ENCODE data around the gene PRDM11. TPM values are rescaled to one million over a fixed set of nuclear protein-coding genes. Genes with fewer than 3 reads are reported as not detected.

The PRDM11 gene
- total RNA-seq, 1 experiment from 2014 or later: 8.1 TPM

GRCh38 chr11:45150943-45151342, 4.5 kb downstream of the PRDM11 start:
- no TSS peak for BruUV-seq (replicated peaks)
- Mint-ChIP-seq H3K4me1 (ENCODE audit: low read depth, unreplicated experiment) (peaks cover 8% of the 10 kb centered on the region), H3K4me3 (ENCODE audit: low read depth, unreplicated experiment) (no peak overlapping the region), H3K9me3 (ENCODE audit: low read depth, unreplicated experiment) (peaks cover 2% of the 10 kb centered on the region), H3K27ac (ENCODE audit: unreplicated experiment) (no peak overlapping the region), H3K36me3 (ENCODE audit: insufficient read depth, unreplicated experiment) (peaks cover 29% of the 10 kb centered on the region), H3K27me3 (ENCODE audit: unreplicated experiment) (no peaks in the 10 kb centered on the region)
- no peak for TF ChIP-seq CTCF (IDR thresholded peaks at IDR 0.05; ENCODE audit: unreplicated experiment)
- no peak for DNase-seq
- intact Hi-C loops (cut with micrococcal nuclease; ENCODE audit: unreplicated experiment): no loop called here
- CTCF ChIA-PET: no interaction called here

GRCh38 chr11:45151362-45151982, 5.0 kb downstream of the PRDM11 start:
- CTCF ChIA-PET: no interaction called here
- peaks cover 12% of the 10 kb centered on the region for H3K4me1 Mint-ChIP-seq (ENCODE audit: low read depth, unreplicated experiment)
- H3K9me3 Mint-ChIP-seq (ENCODE audit: low read depth, unreplicated experiment): peaks cover 2% of the 10 kb centered on the region
- no peaks in the 10 kb centered on the region for H3K27me3 Mint-ChIP-seq (ENCODE audit: unreplicated experiment)
- H3K27ac Mint-ChIP-seq (ENCODE audit: unreplicated experiment): no peak overlapping the region
- H3K36me3 Mint-ChIP-seq (ENCODE audit: insufficient read depth, unreplicated experiment): peaks cover 23% of the 10 kb centered on the region
- TF ChIP-seq CTCF (IDR thresholded peaks at IDR 0.05; ENCODE audit: unreplicated experiment): no peak
- intact Hi-C loops (cut with micrococcal nuclease; ENCODE audit: unreplicated experiment): no loop called here
- BruUV-seq (replicated peaks): no TSS peak
- DNase-seq: no peak
- H3K4me3 Mint-ChIP-seq (ENCODE audit: low read depth, unreplicated experiment): no peak overlapping the region

- DNase-seq: no peak
- Mint-ChIP-seq H3K4me1 (ENCODE audit: low read depth, unreplicated experiment) (peaks cover 18% of the 10 kb centered on the region), H3K4me3 (ENCODE audit: low read depth, unreplicated experiment) (no peak overlapping the region), H3K27me3 (ENCODE audit: unreplicated experiment) (no peaks in the 10 kb centered on the region), H3K36me3 (ENCODE audit: insufficient read depth, unreplicated experiment) (peaks cover 12% of the 10 kb centered on the region), H3K9me3 (ENCODE audit: low read depth, unreplicated experiment) (peaks cover 2% of the 10 kb centered on the region), H3K27ac (ENCODE audit: unreplicated experiment) (no peak overlapping the region)
- intact Hi-C loops (cut with micrococcal nuclease; ENCODE audit: unreplicated experiment): no loop called here
- BruUV-seq (replicated peaks): no TSS peak
- CTCF ChIA-PET: no interaction called here
- no peak for TF ChIP-seq CTCF (IDR thresholded peaks at IDR 0.05; ENCODE audit: unreplicated experiment)
Observed at GRCh38 chr11:45152740-45153595, 6.5 kb downstream of the PRDM11 start.

- Mint-ChIP-seq H3K4me3 (ENCODE audit: low read depth, unreplicated experiment) (no peak overlapping the region), H3K36me3 (ENCODE audit: insufficient read depth, unreplicated experiment) (peaks cover 8% of the 10 kb centered on the region), H3K4me1 (ENCODE audit: low read depth, unreplicated experiment) (peaks cover 10% of the 10 kb centered on the region), H3K27me3 (ENCODE audit: unreplicated experiment) (no peaks in the 10 kb centered on the region), H3K27ac (ENCODE audit: unreplicated experiment) (no peak overlapping the region), H3K9me3 (ENCODE audit: low read depth, unreplicated experiment) (peaks cover 1% of the 10 kb centered on the region)
- CTCF ChIA-PET: interaction anchor here (0.6 kb wide), 1 partner anchor 82 kb away, joined by 3 read pairs; no protein-coding TSS in a partner anchor
- DNase-seq: no peak
- TF ChIP-seq CTCF (IDR thresholded peaks at IDR 0.05; ENCODE audit: unreplicated experiment): no peak
- BruUV-seq (replicated peaks): no TSS peak
- intact Hi-C loops (cut with micrococcal nuclease; ENCODE audit: unreplicated experiment): no loop called here
Observed at GRCh38 chr11:45154276-45154675, 7.8 kb downstream of the PRDM11 start.
